Heart right ventricle (tissue), 16 donors: ENCODE data around the gene TMEM134. TPM values are rescaled to one million over a fixed set of nuclear protein-coding genes. Genes with fewer than 3 reads are reported as not detected.
"Not testable (repeated sequence)": the region's sequence is repeated elsewhere in the genome, so short reads cannot be mapped to it uniquely, and the experiment has no call there.

Experiments used
- ATAC-seq, 8 donors: fragments of 200-7000 bp; cut with Tn5 transposase; one replicate each; pipeline ENCODE4 v1.9.1; 2020; ENCODE audit warnings: mild to moderate bottlenecking in 8 of 8, moderate library complexity in 8 of 8, moderate number of reproducible peaks in 1 of 8
- DNase-seq, 2 donors: peaks; one replicate each; pipeline ENCODE4 v3.0.0-alpha.2; 2020
- H3K27ac ChIP-seq, 10 donors: fragments of 200-600 bp; sonication (generic) in 2 of 10; one replicate each; pipeline versions ENCODE4 v1.5.0 to v1.8.0; 2020 to 2022; ENCODE audit warnings: mild to moderate bottlenecking in 3 of 10
- H3K27me3 ChIP-seq, 7 donors: fragments of 200-600 bp; one replicate each; pipeline ENCODE4 v1.8.0; 2021 to 2022; ENCODE audit warnings: mild to moderate bottlenecking in 2 of 7
- H3K36me3 ChIP-seq, 9 donors: fragments of 200-600 bp; sonication (generic) in 1 of 9; one replicate each; pipeline versions ENCODE4 v1.5.0 to v1.8.0; 2020 to 2022; ENCODE audit warnings: mild to moderate bottlenecking in 2 of 9
- H3K4me1 ChIP-seq, 9 donors: fragments of 200-600 bp; sonication (generic) in 1 of 9; one replicate each; pipeline versions ENCODE4 v1.5.0 to v1.8.0; 2020 to 2022; ENCODE audit warnings: mild to moderate bottlenecking in 4 of 9
- H3K4me3 ChIP-seq, 10 donors: fragments of 200-600 bp; sonication (generic) in 2 of 10; one replicate each; pipeline versions ENCODE4 v1.5.0 to v1.8.0; 2020 to 2022; ENCODE audit warnings: mild to moderate bottlenecking in 7 of 10, moderate library complexity in 2 of 10
- H3K9me3 ChIP-seq, 11 donors: fragments of 200-600 bp in 10 of 11; sonication (generic) in 2 of 11; one replicate each; pipeline versions ENCODE4 v1.5.0 to v1.8.0; 2013 to 2022; ENCODE audit warnings: mild to moderate bottlenecking in 2 of 11, control low read depth in 1 of 11, moderate library complexity in 1 of 11
- CTCF ChIP-seq, 9 donors: fragments of 200-600 bp; sonication (generic) in 2 of 9; IDR thresholded peaks; one replicate each; pipeline versions ENCODE4 v1.5.0 to v1.8.0; 2021 to 2022; ENCODE audit warnings: antibody characterized with exemption in 9 of 9, mild to moderate bottlenecking in 5 of 9, moderate library complexity in 1 of 9
- WGBS, 2 donors: extraction: QIAGEN DNeasy Blood & Tissue Kit; methylation state at CpG; one replicate each; pipeline ENCODE4 v1.1.7; 2013; ENCODE audit warnings: inconsistent platforms in 1 of 2; 5-methylcytosine and 5-hydroxymethylcytosine counted together
- intact Hi-C, 10 donors: fragments of 100-400 bp; cut with DNase I; formaldehyde crosslinking; loops; one replicate each; pipeline versions ENCODE4 v1.11.1 to v1.14.2; 2022
- polyA plus RNA-seq, 2 donors: library from polyadenylated mRNA; stranded (reverse); fragments of 200-250 nt; gene quantifications; one replicate each; pipeline ENCODE4 v1.2.3, GENCODE V29; 2013
- total RNA-seq, 10 donors: library from RNA; stranded (reverse); fragmentation: NEBNext Ultra II Directional in 3 of 10; extraction: Animal tissue kit (Norgen Biotek cat#: 25700) in 3 of 10; gene quantifications; one replicate each; pipeline versions ENCODE4 v1.2.1 to v1.2.4, GENCODE V29; 2021 to 2023
- donor health status: Arrhythmogenic right ventricular cardiomyopathy.
- donor health status: ischemic (EF 13 %, LVEDD 7.1; RV severe dilation, severe dysfunction).
- donor health status: healthy with polysubstance abuse.
- donor health status: DM: no; HTN: yes; CAD: no.
- donor health status: DM: no; HTN: no; CAD: no.
- donor health status: ischemic (EF 25% LVEDD 6.9; RV normal size, moderate dysfunction).
- donor health status: ischemic (EF 25% LVEDD 5.7; RV mildly dilated, moderate dysfunction).
- donor health status: healthy.
- donor health status: DM: yes; HTN: yes; CAD: no.
- donor health status: Ischemic cardiomyopathy.
- donor health status: ischemic (EF 35%, LVEDD 5.7; RV mildly dilated, moderate dysfunction).
- donor health status: nonischemic (EF 11% LVEDD 7.7; RV severe dilation, severe dysfunction).
- donor health status: DM: yes; HTN: yes; CAD: no.
- donor health status: PGD.
- donor health status: ischemic (EF 29% LVEDD 5.4; RV normal size, mild dysfunction).
- donor health status: nonischemic (EF 23%, LVEDD 6.1; RV moderate dilation, normal function).

TMEM134 gene
- total and polyA plus RNA-seq, 12 donors, result 69.8 to 104 (median 81.2) TPM

GRCh38 chr11:67482275-67482826, 13.3 kb upstream of the TMEM134 start:
- H3K27me3 ChIP-seq, result peaks cover 0 to 6% (median 0%) of the 10 kb centered on the region in 7 donors
- peaks cover 8 to 48% (median 23%) of the 10 kb centered on the region in 9 donors for H3K4me1 ChIP-seq
- ATAC-seq (peak in 5 of 8 donors; percentile 6 to 30 (median 19)), DNase-seq (peak in 1 of 2 donors; percentile 3)
- H3K9me3 ChIP-seq, result no peaks in the 10 kb centered on the region
- H3K27ac ChIP-seq, result peak overlapping the region; percentile 67 to 93 (median 84)
- intact Hi-C loops, result loop anchor here in 2 of 10 donors (2.0 to 5.0 kb wide), 2 partner anchors 24 to 80 kb away; partner anchors contain the start of genes PPP1CA (in 1 of the 2) and TBC1D10C (in 1 of the 2)
- 51 to 53% methylated on average over 19 of the region's 19 CpGs for WGBS, 2 donors
- peaks cover 0 to 12% (median 0%) of the 10 kb centered on the region in 9 donors for H3K36me3 ChIP-seq
- H3K4me3 ChIP-seq, result peak overlapping the region; percentile 4 to 66 (median 55)
- TF ChIP-seq CTCF (IDR thresholded peaks at IDR 0.05), result no peak

GRCh38 chr11:67477344-67478050, 8.4 kb upstream of the TMEM134 start:
- ATAC-seq, H3K4me3 ChIP-seq, DNase-seq, H3K4me1 ChIP-seq, H3K36me3 ChIP-seq, H3K9me3 ChIP-seq, H3K27me3 ChIP-seq, intact Hi-C loops, H3K27ac ChIP-seq: not testable (repeated sequence)
- 84 to 87% methylated on average over 12 to 14 of the region's 16 CpGs for WGBS, 2 donors

GRCh38 chr11:67476692-67477091, 7.6 kb upstream of the TMEM134 start:
- H3K27me3 ChIP-seq, ATAC-seq, H3K27ac ChIP-seq, H3K9me3 ChIP-seq, intact Hi-C loops, DNase-seq, H3K36me3 ChIP-seq, H3K4me3 ChIP-seq, H3K4me1 ChIP-seq: not testable (repeated sequence)
- 76 to 79% methylated on average over 10 of the region's 10 CpGs for WGBS, 2 donors

GRCh38 chr11:67472882-67473281, 3.8 kb upstream of the TMEM134 start:
- H3K9me3 ChIP-seq, result no peaks in the 10 kb centered on the region
- no peak for DNase-seq
- peaks cover 3 to 17% (median 13%) of the 10 kb centered on the region in 9 donors for H3K4me1 ChIP-seq
- intact Hi-C loops, result no loop called here
- no peak overlapping the region for H3K27ac ChIP-seq
- TF ChIP-seq CTCF (IDR thresholded peaks at IDR 0.05), result no peak
- H3K4me3 ChIP-seq, result no peak overlapping the region
- ATAC-seq, result no peak
- WGBS, 2 donors, result 77 to 81% methylated on average over 7 of the region's 7 CpGs
- H3K27me3 ChIP-seq, result no peaks in the 10 kb centered on the region
- no peaks in the 10 kb centered on the region for H3K36me3 ChIP-seq

GRCh38 chr11:67470337-67471002, 1.4 kb upstream of the TMEM134 start:
- H3K27ac ChIP-seq, result peak overlapping the region in 1 of 10 donors; percentile 89
- WGBS, 2 donors, result 87 to 88% methylated on average over 8 of the region's 8 CpGs
- DNase-seq (no peak), ATAC-seq (no peak)
- intact Hi-C loops, result no loop called here
- no peaks in the 10 kb centered on the region for H3K9me3 ChIP-seq
- no peaks in the 10 kb centered on the region for H3K27me3 ChIP-seq
- peaks cover 0 to 6% (median 0%) of the 10 kb centered on the region in 9 donors for H3K36me3 ChIP-seq
- no peak overlapping the region for H3K4me3 ChIP-seq
- H3K4me1 ChIP-seq, result peaks cover 3 to 36% (median 18%) of the 10 kb centered on the region in 9 donors
- TF ChIP-seq CTCF (IDR thresholded peaks at IDR 0.05), result no peak
